NT2/D1 (cell line): Measurements from ENCODE around the gene SLC30A3.

Source experiments
- SUZ12 ChIP-seq: IDR thresholded peaks from 2 replicates; pipeline ENCODE4 v1.6.1; 2011; ENCODE audit not compliant: insufficient read length, insufficient read depth; ENCODE audit errors: extremely low read depth
- YY1 ChIP-seq: IDR thresholded peaks from 2 replicates; pipeline ENCODE4 v1.6.1; 2011; ENCODE audit not compliant: insufficient read length, insufficient read depth
- ZNF274 ChIP-seq: IDR thresholded peaks from 2 replicates; pipeline ENCODE4 v1.6.1; 2011; ENCODE audit warnings: mild to moderate bottlenecking, low read depth, low read length

- TF ChIP-seq ZNF274 (no peak), SUZ12 (no peak), YY1 (no peak)
Measured at GRCh38 chr2:27309651-27310050, 46.8 kb upstream of the SLC30A3 start.
